Measurements from ENCODE around the gene PLXDC2. TPM values are rescaled to one million over a fixed set of nuclear protein-coding genes. Genes with fewer than 3 reads are reported as not detected.

The PLXDC2 gene
- total RNA-seq, 1 donor from 2014 or later: 0.16 TPM

GRCh38 chr10:19966751-19967150 lies 150.5 kb downstream of the PLXDC2 start:
- ATAC-seq (ENCODE audit: low read depth) (no peak), DNase-seq (no peak)
- Mint-ChIP-seq H3K9me3 (peaks cover 2% of the 10 kb centered on the region), H3K27me3 (no peaks in the 10 kb centered on the region), H3K27ac (no peak overlapping the region), H3K4me1 (no peaks in the 10 kb centered on the region), H3K4me3 (no peak overlapping the region), H3K36me3 (ENCODE audit: low read depth) (no peaks in the 10 kb centered on the region)
- CTCF ChIA-PET: no interaction called here
- POLR2A ChIA-PET: no interaction called here
- TF ChIP-seq CTCF (IDR thresholded peaks at IDR 0.05): no peak
- intact Hi-C loops (cut with micrococcal nuclease): no loop called here

DNA sequence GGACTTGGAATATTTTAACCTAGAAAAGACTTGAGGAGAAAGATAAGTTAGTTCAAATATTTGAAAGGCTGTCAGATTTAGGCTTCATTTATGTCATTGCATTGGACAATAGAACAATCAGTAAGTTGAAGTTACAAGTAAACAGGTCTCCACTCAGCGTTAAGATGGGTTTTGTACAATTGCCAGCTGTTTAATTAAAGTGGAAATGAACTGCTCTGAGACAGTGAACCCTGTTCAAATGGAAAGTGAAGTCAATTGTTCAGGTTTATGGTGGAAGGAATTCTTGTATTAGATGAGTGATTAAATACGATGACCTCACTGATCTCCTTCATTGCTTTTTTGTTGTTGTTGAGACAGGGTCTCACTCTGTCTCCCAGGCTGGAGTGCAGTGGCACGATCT lies 151.7 kb downstream of the PLXDC2 start:
- H3K4me3 Mint-ChIP-seq: no peak overlapping the region
- POLR2A ChIA-PET: no interaction called here
- no peak for DNase-seq
- peaks cover 2% of the 10 kb centered on the region for H3K9me3 Mint-ChIP-seq
- H3K36me3 Mint-ChIP-seq (ENCODE audit: low read depth): no peaks in the 10 kb centered on the region
- ATAC-seq (ENCODE audit: low read depth): no peak
- TF ChIP-seq CTCF (IDR thresholded peaks at IDR 0.05): no peak
- CTCF ChIA-PET: no interaction called here
- no peaks in the 10 kb centered on the region for H3K27me3 Mint-ChIP-seq
- no peak overlapping the region for H3K27ac Mint-ChIP-seq
- intact Hi-C loops (cut with micrococcal nuclease): no loop called here
- H3K4me1 Mint-ChIP-seq: no peaks in the 10 kb centered on the region

DNA sequence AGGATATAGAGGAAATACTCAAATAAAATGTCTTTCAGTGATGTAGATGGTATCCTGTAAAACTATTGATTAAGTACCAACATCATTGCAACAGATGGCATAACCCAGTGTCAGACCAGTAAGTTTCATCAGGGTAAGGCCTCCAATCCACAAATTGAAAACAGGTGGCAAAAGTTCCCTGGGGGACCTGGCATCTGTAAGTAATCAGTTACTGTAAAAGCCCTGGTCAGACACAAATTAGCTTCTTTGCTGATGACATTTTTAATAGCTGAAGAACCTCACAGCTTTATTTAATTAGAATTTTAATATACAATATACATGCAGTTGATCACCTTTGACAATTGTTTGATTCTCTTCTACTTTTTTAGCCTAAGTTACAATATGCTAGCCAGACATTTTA lies 152.5 kb downstream of the PLXDC2 start:
- H3K4me1 Mint-ChIP-seq: no peaks in the 10 kb centered on the region
- H3K27me3 Mint-ChIP-seq: no peaks in the 10 kb centered on the region
- DNase-seq: no peak
- no peak for TF ChIP-seq CTCF (IDR thresholded peaks at IDR 0.05)
- no peaks in the 10 kb centered on the region for H3K9me3 Mint-ChIP-seq
- intact Hi-C loops (cut with micrococcal nuclease): no loop called here
- CTCF ChIA-PET: no interaction called here
- no peak for ATAC-seq (ENCODE audit: low read depth)
- H3K4me3 Mint-ChIP-seq: no peak overlapping the region
- no peaks in the 10 kb centered on the region for H3K36me3 Mint-ChIP-seq (ENCODE audit: low read depth)
- H3K27ac Mint-ChIP-seq: no peak overlapping the region
- POLR2A ChIA-PET: no interaction called here

DNA sequence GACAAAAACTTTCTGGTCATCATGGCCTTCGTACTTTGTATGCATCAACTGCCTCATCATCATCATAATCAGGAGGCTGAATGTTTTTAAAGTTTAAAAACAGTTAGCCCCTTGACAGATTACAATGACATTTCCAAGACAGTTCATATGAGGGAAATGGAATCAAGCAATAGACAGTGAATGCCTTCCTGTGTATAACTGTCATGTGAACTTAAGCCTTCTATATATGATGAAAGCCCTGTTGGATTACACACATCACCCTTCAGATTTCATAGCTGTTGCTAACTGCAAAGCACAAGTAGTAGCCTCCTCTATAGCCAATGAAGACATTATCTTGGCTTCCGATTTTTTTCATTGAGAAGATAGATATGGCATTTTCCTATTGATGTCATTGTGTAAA lies 154.0 kb downstream of the PLXDC2 start:
- H3K4me3 Mint-ChIP-seq: no peak overlapping the region
- intact Hi-C loops (cut with micrococcal nuclease): no loop called here
- ChIA-PET POLR2A (no interaction called here), CTCF (no interaction called here)
- DNase-seq (no peak), ATAC-seq (ENCODE audit: low read depth) (no peak)
- H3K27me3 Mint-ChIP-seq: no peaks in the 10 kb centered on the region
- H3K27ac Mint-ChIP-seq: no peak overlapping the region
- no peaks in the 10 kb centered on the region for H3K9me3 Mint-ChIP-seq
- no peak for TF ChIP-seq CTCF (IDR thresholded peaks at IDR 0.05)
- no peaks in the 10 kb centered on the region for H3K4me1 Mint-ChIP-seq
- no peaks in the 10 kb centered on the region for H3K36me3 Mint-ChIP-seq (ENCODE audit: low read depth)

- no peak overlapping the region for H3K27ac Mint-ChIP-seq
- DNase-seq: no peak
- POLR2A ChIA-PET: no interaction called here
- CTCF ChIA-PET: no interaction called here
- no peaks in the 10 kb centered on the region for H3K4me1 Mint-ChIP-seq
- H3K9me3 Mint-ChIP-seq: no peaks in the 10 kb centered on the region
- no peak overlapping the region for H3K4me3 Mint-ChIP-seq
- no peaks in the 10 kb centered on the region for H3K36me3 Mint-ChIP-seq (ENCODE audit: low read depth)
- H3K27me3 Mint-ChIP-seq: no peaks in the 10 kb centered on the region
- no peak for TF ChIP-seq CTCF (IDR thresholded peaks at IDR 0.05)
- no peak for ATAC-seq (ENCODE audit: low read depth)
- intact Hi-C loops (cut with micrococcal nuclease): no loop called here
Observed at GRCh38 chr10:19970717-19971116, 154.5 kb downstream of the PLXDC2 start.

Data from activated B cell treated with CpG ODN at 0.5 μM for 24 hours (primary cell).